HL-60 (cell line): Measurements from ENCODE around the gene CTCF.
A peak's percentile ranks its signal among the peaks of the same experiment; 100 is the strongest.

Experiments used
- DNase-seq, 2 experiments: peaks; one replicate each; pipeline ENCODE4 v3.0.0-alpha.2; 2010 to 2020; ENCODE audit warnings: low read depth in 1 of 2, low spot score in 1 of 2
- H3K27ac ChIP-seq: fragments of 250-450 bp; sonication (Bioruptor Pico); replicated peaks from 2 replicates; pipeline ENCODE4 v1.5.1; 2020; ENCODE audit warnings: mild to moderate bottlenecking, moderate library complexity
- H3K27me3 ChIP-seq: fragments of 250-450 bp; sonication (Bioruptor Pico); 2 replicates; pipeline ENCODE4 v1.5.1; 2021; ENCODE audit warnings: mild to moderate bottlenecking, moderate library complexity; ENCODE audit not compliant: insufficient read depth, poor library complexity, severe bottlenecking
- H3K4me3 ChIP-seq: replicated peaks from 2 replicates; pipeline ENCODE4 v1.5.1; 2011; ENCODE audit warnings: mild to moderate bottlenecking, control low read depth, low read length; ENCODE audit not compliant: insufficient read depth
- CTCF ChIP-seq: IDR thresholded peaks from one replicate; pipeline ENCODE4 v1.5.1; 2011; ENCODE audit warnings: low read length, control low read depth, inconsistent platforms; ENCODE audit not compliant: insufficient read depth
- GABPA ChIP-seq: IDR thresholded peaks from 2 replicates; pipeline ENCODE4 v1.6.1; 2012; ENCODE audit warnings: low read depth
- POLR2AphosphoS5 ChIP-seq: IDR thresholded peaks from 2 replicates; pipeline ENCODE4 v1.6.1; 2012; ENCODE audit warnings: low read depth
- SPI1 ChIP-seq: IDR thresholded peaks from 2 replicates; pipeline ENCODE4 v1.6.1; 2012; ENCODE audit warnings: low read depth, mild to moderate bottlenecking, borderline replicate concordance
- TF ChIP-seq, protein P1 (sequence below): IDR thresholded peaks from 2 replicates; pipeline ENCODE4 v1.6.1; 2012; ENCODE audit warnings: low read depth; ENCODE audit not compliant: insufficient replicate concordance

The CTCF gene

GRCh38 chr16:67657017-67657608, 94.8 kb downstream of the CTCF start:
- Histone ChIP-seq H3K4me3 (no peak overlapping the region), H3K27me3 (no peaks in the 10 kb centered on the region), H3K27ac (no peak overlapping the region)
- no peak for DNase-seq
- TF ChIP-seq SPI1 = no peak

- Histone ChIP-seq H3K4me3 (no peak overlapping the region), H3K27me3 (no peaks in the 10 kb centered on the region), H3K27ac (no peak overlapping the region)
- DNase-seq = no peak
- no peak for TF ChIP-seq CTCF
- no peak for TF ChIP-seq GABPA
- TF ChIP-seq POLR2AphosphoS5 = no peak
- TF ChIP-seq, protein P1, sequence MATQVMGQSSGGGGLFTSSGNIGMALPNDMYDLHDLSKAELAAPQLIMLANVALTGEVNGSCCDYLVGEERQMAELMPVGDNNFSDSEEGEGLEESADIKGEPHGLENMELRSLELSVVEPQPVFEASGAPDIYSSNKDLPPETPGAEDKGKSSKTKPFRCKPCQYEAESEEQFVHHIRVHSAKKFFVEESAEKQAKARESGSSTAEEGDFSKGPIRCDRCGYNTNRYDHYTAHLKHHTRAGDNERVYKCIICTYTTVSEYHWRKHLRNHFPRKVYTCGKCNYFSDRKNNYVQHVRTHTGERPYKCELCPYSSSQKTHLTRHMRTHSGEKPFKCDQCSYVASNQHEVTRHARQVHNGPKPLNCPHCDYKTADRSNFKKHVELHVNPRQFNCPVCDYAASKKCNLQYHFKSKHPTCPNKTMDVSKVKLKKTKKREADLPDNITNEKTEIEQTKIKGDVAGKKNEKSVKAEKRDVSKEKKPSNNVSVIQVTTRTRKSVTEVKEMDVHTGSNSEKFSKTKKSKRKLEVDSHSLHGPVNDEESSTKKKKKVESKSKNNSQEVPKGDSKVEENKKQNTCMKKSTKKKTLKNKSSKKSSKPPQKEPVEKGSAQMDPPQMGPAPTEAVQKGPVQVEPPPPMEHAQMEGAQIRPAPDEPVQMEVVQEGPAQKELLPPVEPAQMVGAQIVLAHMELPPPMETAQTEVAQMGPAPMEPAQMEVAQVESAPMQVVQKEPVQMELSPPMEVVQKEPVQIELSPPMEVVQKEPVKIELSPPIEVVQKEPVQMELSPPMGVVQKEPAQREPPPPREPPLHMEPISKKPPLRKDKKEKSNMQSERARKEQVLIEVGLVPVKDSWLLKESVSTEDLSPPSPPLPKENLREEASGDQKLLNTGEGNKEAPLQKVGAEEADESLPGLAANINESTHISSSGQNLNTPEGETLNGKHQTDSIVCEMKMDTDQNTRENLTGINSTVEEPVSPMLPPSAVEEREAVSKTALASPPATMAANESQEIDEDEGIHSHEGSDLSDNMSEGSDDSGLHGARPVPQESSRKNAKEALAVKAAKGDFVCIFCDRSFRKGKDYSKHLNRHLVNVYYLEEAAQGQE = no peak
- no peak for TF ChIP-seq SPI1
These were observed 95.6 kb downstream of the CTCF start for GRCh38 chr16:67657751-67658518.

GRCh38 chr16:67658849-67659674, 96.7 kb downstream of the CTCF start:
- H3K27me3 ChIP-seq = no peaks in the 10 kb centered on the region
- TF ChIP-seq CTCF (no peak), POLR2AphosphoS5 (no peak), GABPA (no peak), SPI1 (no peak)
- TF ChIP-seq, protein P1 = no peak
- peak in 1 of 2 experiments; percentile 30 for DNase-seq
- H3K4me3 ChIP-seq = peak overlapping the region; percentile 95
- peak overlapping the region; percentile 84 for H3K27ac ChIP-seq
